Coronary artery (tissue), 2 donors: ENCODE measurements around the gene UBLCP1.
A peak's percentile ranks its signal among the peaks of the same experiment; 100 is the strongest.

ENCODE experiments used
- DNase-seq: peaks from one replicate; pipeline ENCODE4 v3.0.0-alpha.2; 2017; ENCODE audit warnings: low spot score
- H3K27ac ChIP-seq, 2 donors: fragments of 200-600 bp; sonication (generic); one replicate each; pipeline ENCODE4 v1.5.1; 2016 to 2019
- H3K4me3 ChIP-seq: fragments of 200-600 bp; sonication (generic); 2 replicates; pipeline ENCODE4 v1.5.1; 2016; ENCODE audit warnings: mild to moderate bottlenecking, moderate library complexity
- TF ChIP-seq, protein P1 (sequence below): fragments of 200-600 bp; sonication (generic); IDR thresholded peaks from one replicate; pipeline ENCODE4 v1.5.1; 2019; ENCODE audit warnings: antibody characterized with exemption

The UBLCP1 gene

DNA sequence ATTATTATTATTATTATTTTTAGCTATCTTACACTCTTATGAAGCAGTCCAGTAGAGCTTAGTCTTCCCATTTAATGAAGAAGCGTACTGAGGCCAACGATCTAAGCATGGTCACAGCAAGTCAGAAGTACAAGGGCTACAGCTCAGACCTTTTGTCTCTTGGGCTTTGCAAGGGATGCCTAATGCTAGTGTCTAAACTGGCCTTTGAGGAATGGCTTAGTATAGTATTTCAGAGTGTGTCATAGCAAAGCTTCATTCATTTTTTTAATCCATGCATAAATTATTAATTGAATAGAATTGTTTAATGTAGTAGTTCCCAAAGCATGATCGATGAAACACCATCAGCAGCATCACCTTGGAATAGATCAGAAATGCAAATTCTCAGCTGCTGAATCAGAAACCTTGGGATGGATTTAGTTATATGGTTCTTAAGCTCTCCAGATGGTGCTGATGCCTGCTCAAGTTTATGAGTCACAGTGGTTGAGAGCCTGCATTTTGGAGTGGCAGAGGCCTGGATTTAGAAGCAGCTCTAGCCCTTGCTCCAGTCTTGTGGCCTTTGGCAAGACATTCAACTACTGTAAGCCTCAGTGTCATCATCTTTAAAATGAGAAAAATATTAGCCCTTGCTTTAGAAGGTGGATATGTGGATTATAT lies 61.1 kb downstream of the UBLCP1 start:
- no peak for DNase-seq

DNA sequence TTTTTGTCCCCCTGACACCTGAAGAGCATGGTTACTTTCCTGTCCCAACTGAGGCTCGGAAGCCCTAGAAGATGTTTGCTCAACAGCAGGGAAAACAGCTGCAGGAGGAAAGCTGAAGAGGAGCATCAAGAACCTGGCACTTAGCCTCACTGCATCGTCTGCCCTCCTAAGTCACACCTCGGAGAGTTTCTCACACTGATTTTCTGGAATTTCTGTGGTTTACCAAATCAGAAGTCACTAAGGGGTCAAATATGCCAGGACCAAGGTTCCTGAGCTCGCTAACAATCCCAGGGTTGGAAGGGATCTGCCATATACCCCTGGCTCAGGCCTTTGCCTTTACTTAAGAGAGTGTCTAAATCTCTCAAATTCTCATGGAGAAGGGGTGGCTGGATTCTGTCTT lies 61.9 kb downstream of the UBLCP1 start:
- TF ChIP-seq, protein P1, sequence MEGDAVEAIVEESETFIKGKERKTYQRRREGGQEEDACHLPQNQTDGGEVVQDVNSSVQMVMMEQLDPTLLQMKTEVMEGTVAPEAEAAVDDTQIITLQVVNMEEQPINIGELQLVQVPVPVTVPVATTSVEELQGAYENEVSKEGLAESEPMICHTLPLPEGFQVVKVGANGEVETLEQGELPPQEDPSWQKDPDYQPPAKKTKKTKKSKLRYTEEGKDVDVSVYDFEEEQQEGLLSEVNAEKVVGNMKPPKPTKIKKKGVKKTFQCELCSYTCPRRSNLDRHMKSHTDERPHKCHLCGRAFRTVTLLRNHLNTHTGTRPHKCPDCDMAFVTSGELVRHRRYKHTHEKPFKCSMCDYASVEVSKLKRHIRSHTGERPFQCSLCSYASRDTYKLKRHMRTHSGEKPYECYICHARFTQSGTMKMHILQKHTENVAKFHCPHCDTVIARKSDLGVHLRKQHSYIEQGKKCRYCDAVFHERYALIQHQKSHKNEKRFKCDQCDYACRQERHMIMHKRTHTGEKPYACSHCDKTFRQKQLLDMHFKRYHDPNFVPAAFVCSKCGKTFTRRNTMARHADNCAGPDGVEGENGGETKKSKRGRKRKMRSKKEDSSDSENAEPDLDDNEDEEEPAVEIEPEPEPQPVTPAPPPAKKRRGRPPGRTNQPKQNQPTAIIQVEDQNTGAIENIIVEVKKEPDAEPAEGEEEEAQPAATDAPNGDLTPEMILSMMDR = no peak
- DNase-seq = no peak
- Histone ChIP-seq H3K27ac (no peak overlapping the region), H3K4me3 (no peak overlapping the region)

More for the DNA sequence above, 61.1 kb downstream of the UBLCP1 start:
- Histone ChIP-seq H3K27ac (no peak overlapping the region), H3K4me3 (no peak overlapping the region)
- TF ChIP-seq, protein P1 = no peak

DNA sequence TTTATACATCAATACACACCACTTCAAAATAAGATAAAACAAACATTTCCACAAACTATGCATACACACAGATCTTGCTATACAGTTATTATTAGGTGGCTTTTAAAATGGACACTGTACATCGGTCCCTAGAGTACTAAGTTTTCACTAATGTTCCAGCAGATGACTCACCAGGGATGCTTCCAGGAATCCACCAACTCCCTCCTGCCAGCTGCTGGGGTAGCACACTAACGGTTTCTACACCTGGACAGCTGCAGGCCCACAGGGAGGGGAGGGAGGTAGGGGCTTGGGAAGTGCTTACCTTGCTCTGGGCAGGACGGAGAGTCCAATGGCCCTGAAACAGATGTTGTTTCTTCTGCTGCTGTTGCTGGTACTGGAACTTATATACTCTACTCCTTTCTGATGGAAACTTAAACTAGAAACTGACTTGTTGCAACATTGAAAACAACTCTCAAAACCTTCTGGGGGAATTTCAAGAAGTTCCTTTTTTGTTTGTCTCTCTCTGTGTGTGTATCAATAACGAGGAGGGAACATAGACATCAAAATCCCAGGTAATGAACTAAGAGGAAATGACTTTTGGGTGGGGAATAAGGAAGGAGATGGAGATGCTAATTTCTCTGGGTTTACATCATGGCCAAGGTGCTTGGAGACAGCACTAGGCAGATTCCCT lies 67.2 kb downstream of the UBLCP1 start, which contains the start of gene IL12B:
Gene IL12B, minus strand, starts transcription at position 357 of the 670 bp plus-strand sequence. CDS start 3,705 bp downstream, outside the sequence.
- Histone ChIP-seq H3K4me3 (peak within 1 kb of the TSS; percentile 71), H3K27ac (no peak within 1 kb of the TSS)
- TF ChIP-seq, protein P1 = no peak
- no peak for DNase-seq

DNA sequence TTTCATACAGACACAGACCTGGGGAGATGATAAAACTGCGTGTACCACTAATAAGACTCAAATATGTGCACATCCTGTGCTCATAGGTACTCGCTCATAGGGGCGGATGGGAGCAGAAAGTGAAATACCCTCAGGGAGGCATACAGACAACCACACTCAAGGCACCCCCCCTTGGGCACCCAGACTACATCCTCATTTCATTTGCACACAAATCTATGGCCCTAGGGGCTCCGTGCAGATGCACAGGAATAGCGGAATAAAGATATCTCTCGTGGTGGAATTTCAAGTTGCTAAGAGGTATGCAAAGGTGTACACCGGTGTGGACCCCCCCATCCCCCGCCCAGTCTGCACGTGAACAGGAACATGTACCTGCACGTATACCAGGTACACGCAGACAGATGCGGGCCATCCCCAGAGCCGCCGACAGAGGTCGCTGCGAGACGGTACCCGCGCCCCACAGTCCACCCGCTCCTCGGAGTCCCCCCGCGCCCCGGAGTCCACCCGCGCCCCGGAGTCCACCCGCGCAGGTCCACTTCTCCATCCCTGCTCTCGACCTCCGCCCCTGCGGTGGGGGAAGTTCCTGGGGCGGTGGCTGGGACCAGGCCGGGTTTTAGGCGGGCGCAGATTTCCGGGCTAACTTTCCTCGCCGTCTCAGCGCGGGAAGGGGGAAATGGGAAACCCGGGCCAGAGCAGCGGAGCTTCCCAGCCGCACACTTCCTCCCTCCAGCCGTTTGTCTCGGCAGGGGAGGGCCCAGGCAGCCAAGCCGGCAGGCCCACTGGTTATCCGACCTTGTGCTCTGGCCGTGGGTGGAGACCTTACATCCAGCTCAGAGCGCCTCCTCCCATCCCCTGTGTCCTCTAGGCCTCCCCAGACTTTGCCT lies 68.2 kb downstream of the UBLCP1 start:
- peak overlapping the region in 1 of 2 donors; percentile 2 for H3K27ac ChIP-seq
- peak overlapping the region; percentile 71 for H3K4me3 ChIP-seq
- no peak for DNase-seq
- TF ChIP-seq, protein P1 = peak; percentile 64

DNA sequence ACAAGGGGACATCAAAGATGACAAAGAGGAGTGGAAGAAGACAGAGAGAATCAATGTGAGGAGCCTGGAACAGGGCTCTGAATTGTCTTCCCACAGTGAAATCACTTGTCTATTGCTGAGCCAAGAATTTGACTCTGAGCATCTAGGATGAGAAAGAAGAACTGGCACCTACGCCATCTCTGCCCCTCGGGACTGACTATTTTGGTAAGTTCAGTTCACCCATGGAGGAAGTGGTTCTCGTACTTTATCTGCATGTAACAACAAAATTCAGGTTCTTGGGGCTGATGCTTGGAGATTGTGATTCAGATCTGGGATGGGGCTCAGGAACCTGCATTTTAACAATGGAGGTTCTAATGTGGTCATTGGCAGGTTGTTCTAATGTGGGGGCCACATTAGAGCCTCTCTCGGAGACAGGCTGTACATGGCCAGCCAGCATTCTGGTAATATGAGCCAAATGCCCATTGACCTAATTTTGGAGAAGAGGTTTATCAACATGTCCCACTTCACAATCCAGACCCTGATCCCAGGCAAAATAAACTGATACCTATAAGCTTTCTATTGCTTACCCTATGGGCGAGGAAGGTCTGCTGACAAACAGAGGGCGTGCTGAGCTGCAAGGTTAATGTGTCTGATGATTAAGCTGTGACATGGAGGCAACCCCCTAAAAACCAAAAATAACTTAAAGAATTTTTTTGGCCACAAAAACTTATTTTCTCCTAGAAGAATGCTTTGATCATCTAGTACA lies 69.9 kb downstream of the UBLCP1 start:
- H3K27ac ChIP-seq = no peak overlapping the region
- TF ChIP-seq, protein P1 = no peak
- DNase-seq = no peak
- H3K4me3 ChIP-seq = no peak overlapping the region

DNA sequence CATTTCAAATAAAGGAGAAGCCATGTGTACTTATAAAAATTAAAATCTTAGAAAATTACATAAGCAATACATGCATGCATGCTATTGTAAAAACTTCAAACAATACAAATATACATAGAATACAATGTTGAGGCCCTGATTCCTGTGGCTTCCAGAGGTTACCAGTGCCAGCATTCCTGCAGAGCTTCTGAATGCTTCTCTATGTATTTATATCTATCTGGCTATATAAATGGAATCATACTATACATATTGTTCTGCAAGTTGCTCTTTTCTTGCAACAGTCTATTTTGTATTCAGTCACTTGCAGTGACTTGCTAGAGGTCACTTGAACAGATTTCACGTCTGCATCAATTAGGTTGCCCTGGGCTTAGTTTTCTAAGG lies 70.4 kb downstream of the UBLCP1 start:
- Histone ChIP-seq H3K4me3 (no peak overlapping the region), H3K27ac (no peak overlapping the region)
- no peak for DNase-seq
- TF ChIP-seq, protein P1 = no peak
